CD4-positive, alpha-beta T cell (primary cell): ENCODE measurements around the gene ANAPC4. TPM values are rescaled to one million over a fixed set of nuclear protein-coding genes. Genes with fewer than 3 reads are reported as not detected.

ENCODE experiments used
- ATAC-seq: fragments of 200-7000 bp; cut with Tn5 transposase; one replicate; pipeline ENCODE4 v1.10.0; 2022; ENCODE audit warnings: mild to moderate bottlenecking; ENCODE audit not compliant: poor library complexity
- CTCF ChIA-PET: fragments of 350-600 bp; sonication (Branson Sonifier 250); formaldehyde crosslinking; loops from one replicate; lab custom pipeline; 2021; ENCODE audit warnings: antibody characterized with exemption, inconsistent platforms; lab: Charles Lee
- POLR2A ChIA-PET: fragments of 350-600 bp; sonication (Branson Sonifier 250); formaldehyde crosslinking; loops from one replicate; lab custom pipeline; 2021; ENCODE audit warnings: antibody characterized with exemption, inconsistent platforms; lab: Charles Lee
- DNase-seq, 14 experiments: peaks; one replicate each; pipeline ENCODE4 v3.0.0-alpha.2; 2013 to 2020; ENCODE audit warnings: mixed read lengths in 2 of 14
- H3K27ac ChIP-seq, 2 donors: one replicate each; pipeline versions ENCODE4 v1.5.1 to v1.7.0; 2013; ENCODE audit warnings: low read length in 2 of 2, low read depth in 1 of 2, mild to moderate bottlenecking in 1 of 2
- H3K27me3 ChIP-seq, 2 experiments: 1 replicate in 1 of 2; 2 replicates in 1 of 2; pipeline versions ENCODE4 v1.6.1 to v1.7.0; 2013; ENCODE audit warnings: low read length in 2 of 2, control low read depth in 1 of 2, mild to moderate bottlenecking in 1 of 2, moderate library complexity in 1 of 2; ENCODE audit not compliant: insufficient read depth in 2 of 2, control insufficient read depth in 1 of 2
- H3K36me3 ChIP-seq: one replicate; pipeline ENCODE4 v1.6.1; 2013; ENCODE audit warnings: low read length, control low read depth; ENCODE audit not compliant: insufficient read depth
- H3K4me1 ChIP-seq: one replicate; pipeline ENCODE4 v1.6.1; 2013; ENCODE audit warnings: low read length, control low read depth; ENCODE audit not compliant: insufficient read depth
- H3K4me3 ChIP-seq: one replicate; pipeline ENCODE4 v1.5.1; 2013; ENCODE audit warnings: mild to moderate bottlenecking, low read length, moderate library complexity
- H3K9me3 ChIP-seq, 2 experiments: 1 replicate in 1 of 2; 2 replicates in 1 of 2; pipeline versions ENCODE4 v1.6.1 to v1.7.0; 2013; ENCODE audit warnings: low read length in 2 of 2, mild to moderate bottlenecking in 2 of 2, control low read depth in 1 of 2, moderate library complexity in 1 of 2; ENCODE audit not compliant: control insufficient read depth in 1 of 2, insufficient read depth in 1 of 2
- H3K27ac Mint-ChIP-seq: one replicate; pipeline ENCODE4 v1.8.0; 2020; ENCODE audit warnings: mixed read lengths
- H3K27me3 Mint-ChIP-seq: one replicate; pipeline ENCODE4 v1.8.0; 2021; ENCODE audit warnings: mixed read lengths
- H3K36me3 Mint-ChIP-seq: one replicate; pipeline ENCODE4 v1.8.0; 2021; ENCODE audit warnings: low read depth, mixed read lengths
- H3K4me1 Mint-ChIP-seq: one replicate; pipeline ENCODE4 v1.8.0; 2021; ENCODE audit warnings: low read depth, mixed read lengths
- H3K4me3 Mint-ChIP-seq: one replicate; pipeline ENCODE4 v1.8.0; 2020; ENCODE audit warnings: mild to moderate bottlenecking, mixed read lengths
- H3K9me3 Mint-ChIP-seq: one replicate; pipeline ENCODE4 v1.8.0; 2020; ENCODE audit warnings: mixed read lengths
- CTCF ChIP-seq: fragments of 200-600 bp; IDR thresholded peaks from one replicate; pipeline ENCODE4 v1.8.0; 2022; ENCODE audit warnings: antibody characterized with exemption, mild to moderate bottlenecking
- intact Hi-C, 2 experiments: fragments of 100-400 bp; cut with DNase I in 1 of 2; cut with micrococcal nuclease in 1 of 2; formaldehyde crosslinking; loops; one replicate each; pipeline versions ENCODE4 v1.15.1 to v1.9.0; 2023 to 2025; cut with DNase I, micrococcal nuclease
- total RNA-seq, 174 experiments: library from RNA in 2 of 174; stranded (reverse) in 2 of 174; gene quantifications; one replicate each; pipeline ENCODE4 v1.2.3 and lab custom pipeline; 2021 to 2026

The ANAPC4 gene
- total RNA-seq, 2 experiments from 2014 or later, result 24.4 to 26.0 TPM

DNA sequence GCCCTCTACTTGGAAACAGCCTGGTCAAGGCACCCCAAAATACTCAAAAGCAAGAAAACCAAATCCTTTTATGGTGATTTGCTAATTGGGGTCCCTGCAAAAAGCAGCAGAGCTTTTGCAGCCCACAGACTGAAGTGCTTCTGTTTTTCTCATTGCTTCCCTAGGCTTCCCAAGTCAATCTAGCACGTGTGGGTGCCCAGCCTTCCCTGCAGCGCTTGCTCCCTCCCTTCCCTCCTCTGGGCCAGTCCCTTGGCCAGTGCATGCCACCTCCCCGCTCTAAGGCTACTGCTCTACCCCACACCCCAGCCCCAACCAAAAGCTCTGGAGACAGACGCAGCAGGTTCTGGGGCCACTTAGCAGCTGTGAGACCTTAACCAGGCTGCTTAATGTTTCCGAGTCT lies 53.6 kb downstream of the ANAPC4 start:
- intact Hi-C loops, result no loop called here
- Histone ChIP-seq H3K9me3 (peaks cover 0 to 5% of the 10 kb centered on the region in 2 experiments), H3K4me3 (no peak overlapping the region), H3K27ac (no peak overlapping the region), H3K4me1 (no peaks in the 10 kb centered on the region), H3K36me3 (no peaks in the 10 kb centered on the region), H3K27me3 (no peaks in the 10 kb centered on the region)
- no peak overlapping the region for H3K27ac Mint-ChIP-seq
- no peak overlapping the region for H3K4me3 Mint-ChIP-seq
- no peaks in the 10 kb centered on the region for H3K27me3 Mint-ChIP-seq
- H3K9me3 Mint-ChIP-seq, result no peaks in the 10 kb centered on the region
- DNase-seq, result no peak
- ATAC-seq, result no peak
- no peak for TF ChIP-seq CTCF
- POLR2A ChIA-PET, result no interaction called here
- H3K36me3 Mint-ChIP-seq, result no peaks in the 10 kb centered on the region
- H3K4me1 Mint-ChIP-seq, result no peaks in the 10 kb centered on the region
- CTCF ChIA-PET, result no interaction called here

DNA sequence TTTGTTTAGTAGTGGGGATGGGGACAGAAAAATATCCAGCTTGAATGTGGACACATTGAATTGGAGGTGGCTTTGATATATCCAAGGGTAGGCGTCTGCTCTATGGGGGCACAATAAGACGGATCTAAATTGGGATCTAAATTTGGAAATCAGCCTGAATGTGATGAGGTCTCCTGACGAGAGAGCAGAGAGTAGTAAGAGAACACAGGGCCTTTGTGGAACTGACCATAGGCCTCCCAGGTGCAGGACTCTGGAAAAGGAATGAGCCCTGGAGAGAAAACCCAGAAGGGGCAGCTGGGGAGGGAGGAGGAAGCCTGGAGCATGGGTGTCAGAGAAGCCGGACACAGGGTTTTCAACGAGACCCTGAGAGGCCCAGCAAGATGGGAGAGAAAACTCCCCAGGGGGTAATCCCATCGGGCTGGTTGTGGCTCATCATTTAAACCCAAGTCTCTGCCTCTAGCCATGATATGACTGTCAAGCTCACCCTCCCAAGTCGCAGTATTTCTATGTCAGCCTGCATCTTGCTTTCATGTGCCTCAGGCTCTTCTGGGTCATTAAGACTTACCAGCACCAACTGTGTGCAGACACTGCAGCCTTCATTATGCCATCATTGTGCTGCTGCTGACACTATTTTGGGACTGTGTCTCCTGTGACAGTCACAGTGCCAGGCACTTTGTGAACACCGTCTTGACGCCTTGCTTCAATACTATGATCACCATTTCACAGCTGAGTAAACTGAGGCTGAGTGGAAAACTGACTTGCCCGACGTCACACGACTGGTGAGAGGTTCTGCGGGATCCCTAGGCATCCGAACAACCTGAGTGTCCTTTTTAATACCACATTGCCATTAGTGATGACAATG lies 57.1 kb downstream of the ANAPC4 start:
- no peaks in the 10 kb centered on the region for H3K4me1 ChIP-seq
- no peak for TF ChIP-seq CTCF
- H3K27me3 ChIP-seq, result no peaks in the 10 kb centered on the region
- no peak for DNase-seq
- no peak for ATAC-seq
- Mint-ChIP-seq H3K4me1 (no peaks in the 10 kb centered on the region), H3K27ac (no peak overlapping the region), H3K9me3 (peaks cover 2% of the 10 kb centered on the region), H3K4me3 (no peak overlapping the region), H3K27me3 (no peaks in the 10 kb centered on the region), H3K36me3 (no peaks in the 10 kb centered on the region)
- H3K27ac ChIP-seq, result no peak overlapping the region
- H3K36me3 ChIP-seq, result no peaks in the 10 kb centered on the region
- POLR2A ChIA-PET, result no interaction called here
- H3K9me3 ChIP-seq, result no peaks in the 10 kb centered on the region
- intact Hi-C loops, result no loop called here
- no peak overlapping the region for H3K4me3 ChIP-seq
- CTCF ChIA-PET, result no interaction called here

GRCh38 chr4:25437926-25438325 lies 60.9 kb downstream of the ANAPC4 start:
- ChIA-PET POLR2A (no interaction called here), CTCF (no interaction called here)
- ATAC-seq (no peak), DNase-seq (no peak)
- Histone ChIP-seq H3K4me3 (no peak overlapping the region), H3K27ac (no peak overlapping the region), H3K27me3 (no peaks in the 10 kb centered on the region), H3K36me3 (no peaks in the 10 kb centered on the region), H3K4me1 (no peaks in the 10 kb centered on the region), H3K9me3 (no peaks in the 10 kb centered on the region)
- Mint-ChIP-seq H3K27ac (no peak overlapping the region), H3K4me1 (no peaks in the 10 kb centered on the region), H3K27me3 (no peaks in the 10 kb centered on the region), H3K36me3 (no peaks in the 10 kb centered on the region), H3K4me3 (no peak overlapping the region), H3K9me3 (peaks cover 5% of the 10 kb centered on the region)
- TF ChIP-seq CTCF, result no peak
- intact Hi-C loops, result no loop called here
